SU-DHL-6 (cell line): ENCODE measurements around the gene CLCF1.
"Not testable (repeated sequence)": the region's sequence is repeated elsewhere in the genome, so short reads cannot be mapped to it uniquely, and the experiment has no call there.

Source experiments
- H2AFZ ChIP-seq: fragments of 200-600 bp; sonication (generic); 2 replicates; pipeline ENCODE4 v1.6.1; 2014; ENCODE audit warnings: low read depth, mild to moderate bottlenecking, moderate library complexity, mixed read lengths, antibody characterized with exemption, low read length; ENCODE audit not compliant: severe bottlenecking
- H3F3A ChIP-seq: fragments of 200-600 bp; shearing (Covaris generic); 2 replicates; pipeline ENCODE4 v1.6.0; 2016; ENCODE audit warnings: antibody characterized with exemption, mild to moderate bottlenecking; ENCODE audit not compliant: insufficient read depth
- H3K27ac ChIP-seq: fragments of 200-600 bp; sonication (generic); 2 replicates; pipeline ENCODE4 v1.5.1; 2016; ENCODE audit warnings: low read depth, mild to moderate bottlenecking, low read length, moderate library complexity, mixed read lengths
- H3K27me3 ChIP-seq: fragments of 200-600 bp; sonication (generic), shearing (Covaris generic); 2 replicates; pipeline ENCODE4 v1.6.0; 2014; ENCODE audit warnings: mild to moderate bottlenecking, low read length
- H3K36me3 ChIP-seq: fragments of 200-600 bp; sonication (generic); 2 replicates; pipeline ENCODE4 v1.6.1; 2014; ENCODE audit warnings: mild to moderate bottlenecking, low read length, mixed read lengths
- H3K4me2 ChIP-seq: fragments of 300-600, 200-600 bp; shearing (Covaris generic), sonication (generic); 2 replicates; pipeline ENCODE4 v1.6.0; 2014; ENCODE audit warnings: low read length, low read depth, mild to moderate bottlenecking; ENCODE audit not compliant: poor library complexity, severe bottlenecking
- H3K4me3 ChIP-seq: fragments of 200-600 bp; sonication (generic); 2 replicates; pipeline ENCODE4 v1.5.1; 2014; ENCODE audit warnings: antibody characterized with exemption, low read length, mild to moderate bottlenecking, mixed read lengths; ENCODE audit not compliant: insufficient read depth, poor library complexity, severe bottlenecking
- H3K79me2 ChIP-seq: fragments of 200-600 bp; sonication (generic); 2 replicates; pipeline ENCODE4 v1.6.1; 2014; ENCODE audit warnings: mild to moderate bottlenecking, low read length, moderate library complexity; ENCODE audit not compliant: insufficient read depth
- H3K9ac ChIP-seq: fragments of 200-600 bp; sonication (generic); 2 replicates; pipeline ENCODE4 v1.7.0; 2014; ENCODE audit warnings: mild to moderate bottlenecking, low read length
- H3K9me2 ChIP-seq: fragments of 200-600 bp; sonication (generic); replicated peaks from 2 replicates; pipeline ENCODE4 v1.6.1; 2014; ENCODE audit warnings: low read length; ENCODE audit not compliant: insufficient read depth
- H3K9me3 ChIP-seq: fragments of 200-600 bp; sonication (generic); 2 replicates; pipeline ENCODE4 v1.6.1; 2014; ENCODE audit warnings: low read length, mixed read lengths; ENCODE audit not compliant: insufficient read depth
- H4K20me1 ChIP-seq: fragments of 200-600 bp; sonication (generic); 2 replicates; pipeline ENCODE4 v1.6.1; 2014; ENCODE audit warnings: low read depth, mild to moderate bottlenecking, antibody characterized with exemption, low read length, moderate library complexity, mixed read lengths
- EZH2phosphoT487 ChIP-seq: fragments of 200-600 bp; sonication (generic), shearing (Covaris generic); conservative IDR thresholded peaks from 2 replicates; pipeline ENCODE4 v1.6.1; 2018; ENCODE audit warnings: mild to moderate bottlenecking, antibody characterized with exemption, low read length, moderate library complexity, mixed read lengths
- TF ChIP-seq, protein P1 (sequence below): fragments of 200-600 bp; sonication (generic); IDR thresholded peaks from one replicate; pipeline ENCODE4 v1.5.1; 2017; ENCODE audit warnings: antibody characterized with exemption, mild to moderate bottlenecking, low read length, moderate library complexity; ENCODE audit not compliant: insufficient read depth, poor library complexity, severe bottlenecking

CLCF1 gene

DNA sequence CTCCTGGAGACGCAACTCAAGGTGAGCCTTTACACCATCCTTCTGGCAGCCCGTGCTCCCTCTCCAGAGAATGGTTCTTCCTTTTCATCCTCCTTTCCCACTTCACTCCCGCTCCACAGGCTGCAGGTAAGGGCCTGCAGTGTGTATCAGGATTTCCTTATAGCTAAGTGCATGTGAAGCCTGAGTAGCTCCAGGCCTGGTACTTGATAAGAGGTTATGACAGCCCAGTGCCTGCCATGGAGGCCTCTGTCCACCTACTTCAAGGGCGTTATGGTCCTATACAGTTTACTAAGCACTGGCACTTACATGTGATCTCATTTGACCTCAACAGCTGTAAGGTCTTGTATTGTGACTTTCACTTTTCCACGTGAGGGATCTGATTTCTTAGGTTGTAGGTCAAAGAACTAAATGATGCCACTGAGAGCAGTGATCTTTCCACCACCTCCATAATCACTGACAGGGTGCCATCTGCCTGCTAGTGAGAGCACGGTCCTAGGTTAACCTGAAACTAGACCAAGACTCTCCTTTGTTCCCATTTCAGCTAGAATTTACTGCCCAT, 52.0 kb downstream of the CLCF1 start:
- no peak for TF ChIP-seq EZH2phosphoT487
- TF ChIP-seq, protein P1, sequence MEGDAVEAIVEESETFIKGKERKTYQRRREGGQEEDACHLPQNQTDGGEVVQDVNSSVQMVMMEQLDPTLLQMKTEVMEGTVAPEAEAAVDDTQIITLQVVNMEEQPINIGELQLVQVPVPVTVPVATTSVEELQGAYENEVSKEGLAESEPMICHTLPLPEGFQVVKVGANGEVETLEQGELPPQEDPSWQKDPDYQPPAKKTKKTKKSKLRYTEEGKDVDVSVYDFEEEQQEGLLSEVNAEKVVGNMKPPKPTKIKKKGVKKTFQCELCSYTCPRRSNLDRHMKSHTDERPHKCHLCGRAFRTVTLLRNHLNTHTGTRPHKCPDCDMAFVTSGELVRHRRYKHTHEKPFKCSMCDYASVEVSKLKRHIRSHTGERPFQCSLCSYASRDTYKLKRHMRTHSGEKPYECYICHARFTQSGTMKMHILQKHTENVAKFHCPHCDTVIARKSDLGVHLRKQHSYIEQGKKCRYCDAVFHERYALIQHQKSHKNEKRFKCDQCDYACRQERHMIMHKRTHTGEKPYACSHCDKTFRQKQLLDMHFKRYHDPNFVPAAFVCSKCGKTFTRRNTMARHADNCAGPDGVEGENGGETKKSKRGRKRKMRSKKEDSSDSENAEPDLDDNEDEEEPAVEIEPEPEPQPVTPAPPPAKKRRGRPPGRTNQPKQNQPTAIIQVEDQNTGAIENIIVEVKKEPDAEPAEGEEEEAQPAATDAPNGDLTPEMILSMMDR = no peak
- Histone ChIP-seq H3K36me3 (no peaks in the 10 kb centered on the region), H2AFZ (no peak overlapping the region), H3K27me3 (no peaks in the 10 kb centered on the region), H3K27ac (no peak overlapping the region), H3K4me3 (no peak overlapping the region), H3K4me2 (no peak overlapping the region), H3K9me2 (no peaks in the 10 kb centered on the region), H3K9me3 (no peaks in the 10 kb centered on the region), H4K20me1 (no peaks in the 10 kb centered on the region), H3K9ac (no peak overlapping the region), H3F3A (no peaks in the 10 kb centered on the region; the same call in 1 of the 2 replicates), H3K79me2 (no peaks in the 10 kb centered on the region)

- Histone ChIP-seq H4K20me1 (no peaks in the 10 kb centered on the region), H3K27me3 (no peaks in the 10 kb centered on the region), H3K36me3 (no peaks in the 10 kb centered on the region), H3F3A (no peaks in the 10 kb centered on the region; the same call in 1 of the 2 replicates), H3K9me3 (no peaks in the 10 kb centered on the region), H3K27ac (no peak overlapping the region), H2AFZ (no peak overlapping the region), H3K4me2 (no peak overlapping the region), H3K4me3 (no peak overlapping the region), H3K9ac (no peak overlapping the region), H3K79me2 (no peaks in the 10 kb centered on the region), H3K9me2 (no peaks in the 10 kb centered on the region)
- no peak for TF ChIP-seq EZH2phosphoT487
- TF ChIP-seq, protein P1 = no peak
Observed at GRCh38 chr11:67320691-67321090, 52.7 kb downstream of the CLCF1 start.

DNA sequence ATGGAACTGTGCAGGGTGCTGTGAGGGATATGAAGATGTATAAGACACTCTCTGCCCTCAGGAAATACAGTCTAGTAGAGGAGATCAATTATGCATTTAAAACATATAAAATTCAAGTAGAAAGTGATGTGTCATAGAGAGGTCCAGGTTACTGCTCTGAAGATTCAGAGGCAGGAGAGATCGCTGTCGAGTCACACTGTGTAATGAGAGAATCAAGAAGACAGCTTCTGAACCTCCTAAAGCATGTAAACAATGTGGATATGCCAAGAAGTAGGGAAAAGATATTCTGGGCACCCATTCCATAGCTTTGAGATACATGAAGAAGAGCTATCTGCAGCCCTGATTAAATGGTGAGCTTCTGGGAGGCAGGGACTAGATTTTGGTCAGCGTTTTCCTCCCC, 53.4 kb downstream of the CLCF1 start:
- peaks cover 4% of the 10 kb centered on the region; the same call in 1 of the 2 replicates for H3F3A ChIP-seq
- no peak overlapping the region for H2AFZ ChIP-seq
- no peaks in the 10 kb centered on the region for H3K9me2 ChIP-seq
- no peak overlapping the region for H3K27ac ChIP-seq
- H3K79me2 ChIP-seq = no peaks in the 10 kb centered on the region
- H3K36me3 ChIP-seq = no peaks in the 10 kb centered on the region
- no peaks in the 10 kb centered on the region for H4K20me1 ChIP-seq
- no peak overlapping the region for H3K9ac ChIP-seq
- H3K27me3 ChIP-seq = no peaks in the 10 kb centered on the region
- H3K4me2 ChIP-seq = no peak overlapping the region
- H3K9me3 ChIP-seq = no peaks in the 10 kb centered on the region
- H3K4me3 ChIP-seq = no peak overlapping the region
- no peak for TF ChIP-seq EZH2phosphoT487
- TF ChIP-seq, protein P1 = no peak

GRCh38 chr11:67318876-67319275, 54.5 kb downstream of the CLCF1 start:
- H3K79me2 ChIP-seq, H3F3A ChIP-seq, H3K36me3 ChIP-seq, H2AFZ ChIP-seq, H4K20me1 ChIP-seq, H3K27me3 ChIP-seq, H3K9me3 ChIP-seq, H3K4me3 ChIP-seq, H3K9ac ChIP-seq, H3K27ac ChIP-seq, H3K9me2 ChIP-seq: not testable (repeated sequence)
- H3K4me2 ChIP-seq = peak overlapping the region; percentile 84
